GM12801 (cell line): ENCODE results near the gene PRAC1.

Experiments
- CTCF ChIP-seq: IDR thresholded peaks from one replicate; pipeline ENCODE4 v1.5.1; 2011; ENCODE audit warnings: control low read depth; ENCODE audit not compliant: insufficient read length; ENCODE audit errors: extremely low read depth

PRAC1 gene

DNA sequence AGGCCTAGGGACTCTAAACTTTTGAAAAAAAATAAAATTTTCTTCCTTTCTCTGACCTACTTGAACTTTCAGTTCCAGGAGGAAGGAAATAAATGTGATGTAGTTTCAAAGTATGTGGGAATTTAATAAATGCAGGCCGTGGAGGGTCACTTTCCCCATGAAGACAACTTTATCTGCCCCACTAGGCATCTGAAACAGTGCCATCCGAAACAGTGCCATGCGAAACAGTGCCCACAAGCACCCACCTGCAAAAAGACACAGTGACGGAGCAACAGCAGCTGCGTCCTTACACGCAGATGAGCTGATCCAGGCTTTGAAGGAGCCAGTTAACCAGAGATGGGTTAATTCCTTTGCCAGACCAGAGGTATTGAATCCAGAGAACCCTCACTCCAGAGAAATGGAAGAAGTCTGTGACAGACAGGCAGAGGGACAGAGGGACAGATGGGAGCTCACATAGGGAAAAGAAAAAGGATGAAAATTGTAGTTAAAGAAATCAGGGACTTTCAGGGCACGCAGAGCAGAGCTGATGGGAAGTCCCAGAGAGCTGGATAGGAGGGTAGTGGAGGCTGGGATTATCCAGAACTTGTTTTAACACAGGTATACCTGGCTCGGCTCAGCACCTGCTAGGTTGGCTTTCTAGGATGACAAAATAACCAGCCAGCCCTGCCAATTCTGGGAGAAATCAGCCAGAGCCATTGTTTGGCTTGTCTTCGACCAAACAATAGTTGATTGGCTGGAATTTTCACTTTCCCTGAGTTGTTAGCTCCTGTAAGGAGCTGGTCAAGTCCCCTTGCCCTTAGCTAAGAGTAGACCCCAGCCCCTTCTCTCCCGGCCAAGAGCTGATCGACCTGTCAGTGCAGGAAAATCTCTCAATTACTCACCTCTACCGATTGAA lies 23.3 kb upstream of the PRAC1 start:
- TF ChIP-seq CTCF: no peak

GRCh38 chr17:48740537-48740936 lies 18.2 kb upstream of the PRAC1 start:
- no peak for TF ChIP-seq CTCF

DNA sequence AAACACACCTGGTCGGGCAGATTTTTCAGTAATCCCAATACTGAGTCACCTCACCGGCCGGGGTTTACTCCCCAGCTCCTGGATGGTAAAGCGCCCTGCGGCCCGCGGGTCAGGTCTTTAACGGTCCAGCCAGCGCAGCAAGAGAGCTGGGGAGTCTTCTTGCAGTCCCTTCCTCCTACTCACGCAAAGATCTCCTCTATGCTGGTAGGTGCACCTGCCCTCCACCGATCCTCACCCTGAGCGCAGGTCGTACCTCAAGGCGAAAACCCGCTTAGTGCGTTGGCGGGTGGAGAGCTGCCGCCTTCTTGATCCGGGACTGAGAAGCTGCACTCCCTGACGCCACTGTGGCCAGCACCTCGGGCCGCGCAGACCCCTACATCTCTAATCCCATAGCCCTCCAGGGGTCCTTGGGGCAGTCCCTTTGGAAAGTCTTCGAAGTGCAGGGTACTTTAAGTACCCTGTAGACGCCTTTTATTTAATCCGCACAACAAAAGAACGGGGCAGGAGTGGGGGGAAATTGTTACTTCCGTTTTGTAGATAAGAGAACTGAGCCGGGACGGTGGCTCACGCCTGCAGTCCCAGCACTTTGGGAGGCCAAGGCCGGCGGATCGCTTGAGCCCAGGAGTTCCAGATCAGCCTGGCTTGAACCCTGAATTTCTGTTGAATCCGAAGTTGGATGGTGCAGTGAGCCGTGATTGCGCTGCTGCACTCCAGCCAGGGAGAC lies 16.6 kb upstream of the PRAC1 start:
- TF ChIP-seq CTCF: no peak

DNA sequence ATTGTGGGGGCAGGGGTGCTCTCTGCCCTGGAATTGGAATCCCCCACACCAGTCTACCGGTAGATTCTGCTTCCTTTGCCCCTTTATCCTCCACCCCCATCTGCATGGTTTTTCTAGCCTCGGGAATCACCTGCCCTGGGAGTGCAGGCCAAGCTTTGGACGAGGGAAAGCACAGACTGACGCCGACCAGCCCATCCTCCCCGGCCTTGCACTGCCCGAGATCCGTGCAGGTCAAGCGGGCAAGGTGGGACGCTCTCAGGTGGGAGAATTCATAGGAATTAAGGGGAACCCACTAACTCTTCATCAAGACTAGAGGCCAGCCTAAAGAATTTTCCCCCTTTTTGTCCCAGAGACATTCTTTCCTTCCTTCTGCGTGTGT lies 16.1 kb upstream of the PRAC1 start:
- TF ChIP-seq CTCF: no peak

- no peak for TF ChIP-seq CTCF
Observed at GRCh38 chr17:48737330-48738043, 15.2 kb upstream of the PRAC1 start.

DNA sequence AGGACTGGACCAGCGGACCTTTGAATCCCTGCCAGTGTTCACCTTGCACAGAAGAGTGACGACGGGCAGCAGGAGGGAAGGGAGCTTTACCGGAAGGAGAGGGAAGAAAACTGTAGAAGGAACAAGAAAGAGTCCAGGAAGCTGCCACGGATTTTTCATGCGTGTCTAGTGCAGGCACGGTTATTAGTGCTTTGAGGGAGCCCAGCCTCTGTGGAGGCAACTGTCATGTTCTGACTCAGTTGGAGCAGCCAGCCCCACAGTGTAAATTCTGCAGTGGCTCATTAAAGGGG lies 12.7 kb upstream of the PRAC1 start:
- no peak for TF ChIP-seq CTCF

- no peak for TF ChIP-seq CTCF
Observed at GRCh38 chr17:48734333-48735061, 12.2 kb upstream of the PRAC1 start.
